Stimulated activated CD8-positive, alpha-beta memory T cell treated with anti-CD3 and anti-CD28 coated beads, Interleukin-4, amount 100 ng/mL, for 24 hours (primary cell): ENCODE measurements around the gene TSPEAR.
"Not testable (repeated sequence)": the region's sequence is repeated elsewhere in the genome, so short reads cannot be mapped to it uniquely, and the experiment has no call there.

ENCODE experiments used
- DNase-seq: peaks from one replicate; pipeline ENCODE4 v3.0.0-alpha.2; 2020; ENCODE audit warnings: low read depth

Gene TSPEAR

DNA sequence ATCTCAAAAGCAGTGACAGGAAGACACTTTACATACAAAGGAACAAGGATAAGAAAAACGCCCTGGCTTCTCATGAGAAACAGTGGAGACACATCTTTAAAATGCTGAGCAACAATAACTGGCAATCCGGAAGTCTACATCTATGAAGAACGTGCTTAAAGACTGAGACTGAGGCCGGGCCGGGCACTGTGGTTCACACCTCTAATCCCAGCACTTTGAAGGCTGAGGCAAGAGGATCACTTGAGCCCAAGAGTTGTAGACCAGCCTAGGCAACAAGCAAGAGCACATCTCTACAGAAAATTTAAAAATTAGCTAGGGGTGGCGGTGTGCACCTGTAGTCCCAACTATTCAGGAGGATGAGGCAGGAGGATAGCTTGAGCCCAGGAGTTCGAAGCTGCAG is 27.3 kb downstream of the TSPEAR start:
- DNase-seq, result no peak

GRCh38 chr21:44682580-44683151 is 28.7 kb downstream of the TSPEAR start:
- no peak for DNase-seq

DNA sequence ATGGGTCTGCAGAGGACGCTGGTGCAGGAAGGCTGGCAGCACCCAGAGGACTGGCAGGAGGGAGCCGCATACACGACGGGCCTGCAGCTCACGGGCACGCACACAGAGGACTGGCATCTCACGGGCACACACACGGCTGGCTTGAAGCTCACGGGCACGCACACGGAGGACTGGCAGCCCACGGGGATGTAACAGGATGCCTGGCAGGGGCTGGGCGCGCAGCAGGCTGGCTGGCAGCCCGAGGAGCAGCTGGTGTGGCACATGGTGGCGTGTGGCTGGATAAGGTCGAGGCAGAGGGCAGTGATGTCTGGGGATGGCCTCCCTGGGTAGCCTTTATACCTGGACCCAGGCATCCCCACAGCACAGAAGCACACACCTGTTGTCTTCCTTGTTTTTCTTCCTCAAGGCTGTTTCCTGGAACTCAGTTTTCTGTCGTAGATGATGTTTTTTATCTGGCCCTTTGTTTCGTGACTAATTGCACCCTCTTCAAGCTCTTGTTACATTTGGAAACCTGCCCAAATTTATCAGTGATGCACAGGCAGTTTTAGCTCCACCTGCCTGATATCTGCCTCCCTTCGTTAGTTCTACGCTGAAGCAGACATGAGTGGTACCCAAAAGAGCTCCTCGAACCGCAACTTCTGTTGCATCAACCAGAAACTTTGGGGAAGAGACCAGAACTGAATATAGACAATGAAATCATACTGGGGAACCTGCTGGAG is 29.4 kb downstream of the TSPEAR start, which contains the start of gene KRTAP12-1:
Gene KRTAP12-1, minus strand, starts transcription at position 303 of the 719 bp plus-strand sequence. Its CDS starts 40 bp downstream, at position 263.
- no peak for DNase-seq

- DNase-seq, result no peak
Observed at GRCh38 chr21:44681152-44681551, 30.2 kb downstream of the TSPEAR start.

DNA sequence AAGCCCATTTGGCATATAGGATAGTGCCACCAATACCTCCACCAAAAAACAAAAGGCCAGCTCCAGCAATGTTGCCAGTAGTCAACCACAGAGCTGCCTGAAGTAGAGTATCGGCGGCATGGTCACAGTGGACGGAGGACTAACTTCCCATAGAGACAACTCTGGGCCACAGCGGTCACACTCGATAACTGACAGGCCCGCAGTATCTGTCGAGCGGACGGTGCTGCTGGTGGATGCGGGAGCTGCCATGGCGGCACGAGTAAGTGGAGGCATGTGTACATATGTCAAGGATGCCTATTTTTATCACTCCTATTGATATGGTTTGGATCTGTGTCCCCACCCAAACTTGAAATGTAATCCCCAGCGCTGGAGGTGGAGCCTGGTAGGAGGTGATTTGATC is 33.5 kb downstream of the TSPEAR start:
- DNase-seq, result no peak

- DNase-seq, result no peak
Observed at GRCh38 chr21:44671911-44672310, 39.5 kb downstream of the TSPEAR start.

GRCh38 chr21:44670642-44671432 is 40.5 kb downstream of the TSPEAR start:
- DNase-seq, result no peak

DNA sequence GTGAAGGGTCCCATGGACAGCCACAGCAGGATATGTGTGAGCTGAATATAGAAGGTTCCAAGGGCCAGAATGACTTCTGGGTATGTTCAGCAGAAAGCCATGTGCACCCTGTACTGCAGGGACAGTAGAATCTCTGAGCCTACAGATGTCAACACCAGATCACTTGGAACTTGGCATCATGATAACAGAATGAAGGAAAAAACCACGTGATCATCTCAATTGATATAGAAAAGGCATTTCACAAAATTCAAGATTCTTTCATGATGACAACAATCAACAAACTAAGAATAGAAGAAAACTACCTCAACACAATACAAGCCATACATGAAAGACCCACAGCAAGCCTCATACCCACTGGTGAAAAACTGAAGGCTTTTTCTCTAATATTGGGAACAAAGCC is 43.8 kb downstream of the TSPEAR start:
- DNase-seq, result no peak

- no peak for DNase-seq
Observed at GRCh38 chr21:44666401-44667320, 44.7 kb downstream of the TSPEAR start, which contains the start of gene KRTAP12-2. TSS of gene KRTAP12-2 (minus strand) at chr21:44666927. CDS start at chr21:44666886, 41 bp downstream.

DNA sequence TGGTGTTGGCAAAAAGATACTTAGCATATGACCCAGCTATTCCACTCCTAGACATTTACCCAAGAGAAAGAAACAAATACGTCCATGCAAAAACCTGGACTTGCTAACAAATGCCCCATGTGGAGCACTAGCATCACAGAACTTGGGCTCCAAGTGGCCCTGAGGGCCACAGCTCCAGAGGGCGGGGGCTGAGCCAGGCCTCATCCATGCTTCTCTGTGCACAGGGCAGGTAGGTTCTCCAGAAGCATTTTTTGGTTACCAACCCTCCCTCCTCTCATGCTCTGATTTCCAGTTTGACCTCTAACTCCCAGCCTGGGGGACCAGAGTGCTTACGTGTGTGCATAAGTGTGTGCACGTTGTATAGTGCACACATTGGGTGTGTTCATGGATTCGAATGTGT is 46.7 kb downstream of the TSPEAR start:
- no peak for DNase-seq

GRCh38 chr21:44661567-44661966 is 49.8 kb downstream of the TSPEAR start:
- not testable (repeated sequence) for DNase-seq

DNA sequence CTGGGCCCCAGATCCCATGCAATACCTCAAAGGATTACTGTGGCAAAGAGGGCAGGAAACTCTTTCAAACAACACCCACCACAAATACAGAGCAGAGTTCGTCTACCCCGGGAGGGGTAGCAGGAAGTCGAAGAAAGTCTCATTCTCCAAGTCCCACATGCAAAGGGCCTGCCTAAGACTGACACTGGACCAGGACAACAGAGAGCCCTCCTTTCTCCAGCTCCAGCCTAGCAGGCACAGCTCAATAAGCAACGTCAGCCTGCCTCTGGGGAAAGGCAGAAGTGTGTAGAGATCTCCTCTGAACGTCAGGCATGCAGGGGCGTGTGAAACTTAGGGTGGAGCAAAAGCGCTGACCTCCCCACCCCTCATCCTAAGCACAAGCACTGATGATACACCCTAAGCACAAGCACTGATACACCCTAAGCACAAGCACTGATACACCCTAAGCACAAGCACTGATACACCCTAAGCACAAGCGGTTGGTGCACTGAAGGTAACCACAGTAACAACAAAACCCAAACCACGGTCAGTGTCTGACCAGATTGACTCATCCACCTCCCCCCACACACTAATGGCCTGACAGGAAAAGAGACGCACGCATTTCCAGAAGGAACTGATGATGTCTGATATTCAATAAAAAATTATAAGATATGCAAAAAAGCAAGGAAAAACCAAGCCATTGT is 52.3 kb downstream of the TSPEAR start:
- no peak for DNase-seq

DNA sequence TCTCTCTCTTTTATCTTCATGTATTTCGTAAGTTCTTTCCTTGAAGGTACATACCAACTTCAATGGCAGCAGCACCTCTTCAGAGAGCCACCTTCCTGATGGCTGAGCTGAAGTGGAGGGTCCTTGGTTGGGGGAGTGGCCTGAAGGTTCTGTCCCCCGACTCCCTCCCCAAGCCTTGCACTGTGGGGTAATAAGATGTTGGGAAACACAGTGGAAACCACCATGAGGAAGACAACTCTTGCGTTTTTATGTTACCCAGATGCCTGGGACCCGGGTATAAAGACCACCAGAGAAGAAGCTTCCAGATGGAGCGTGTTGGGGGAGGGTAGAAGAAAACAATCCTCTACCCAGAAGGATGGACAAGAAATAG is 52.8 kb downstream of the TSPEAR start:
- no peak for DNase-seq

DNA sequence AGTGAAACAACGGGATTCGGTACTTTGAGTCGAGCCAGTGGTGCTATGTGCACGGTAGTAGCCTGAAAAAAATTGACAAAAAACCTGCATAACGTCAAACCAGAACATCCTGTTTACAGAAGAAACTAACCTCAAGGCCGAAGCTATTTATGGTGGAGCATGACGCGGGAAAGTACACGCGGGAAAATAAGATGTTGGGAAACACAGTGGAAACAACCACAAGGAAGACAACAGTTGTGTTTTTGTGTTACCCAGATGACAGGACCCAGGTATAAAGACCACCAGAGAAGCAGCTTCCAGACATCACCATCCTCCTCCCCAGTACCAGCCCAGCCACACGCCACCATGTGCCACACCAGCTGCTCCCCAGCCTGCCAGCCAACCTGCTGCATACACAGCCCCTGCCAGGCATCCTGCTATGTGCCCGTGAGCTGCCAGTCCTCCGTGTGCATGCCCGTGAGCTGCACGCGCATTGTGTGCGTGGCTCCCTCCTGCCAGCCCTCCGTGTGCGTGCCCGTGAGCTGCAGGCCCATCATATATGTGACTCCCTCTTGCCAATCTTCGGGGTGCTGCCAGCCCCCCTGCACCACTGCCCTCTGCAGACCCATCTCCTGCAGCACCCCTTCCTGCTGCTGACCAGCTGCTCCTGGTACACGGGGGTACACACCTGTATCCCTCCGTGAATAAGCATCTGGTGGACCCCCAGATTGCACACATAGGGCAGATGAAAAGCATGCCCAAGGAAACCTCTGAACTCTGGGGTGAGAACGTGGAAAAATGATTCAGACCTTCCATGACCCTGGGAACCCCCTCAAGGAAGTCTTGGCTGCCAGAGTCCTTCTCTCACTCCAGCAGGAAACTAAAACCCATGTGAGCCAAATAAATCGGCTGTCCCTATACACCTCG is 53.5 kb downstream of the TSPEAR start, which contains the start of gene KRTAP12-3:
Gene KRTAP12-3, plus strand, starts transcription at position 298 of the 906 bp plus-strand sequence. Its CDS starts 48 bp downstream, at position 346.
- no peak for DNase-seq

DNA sequence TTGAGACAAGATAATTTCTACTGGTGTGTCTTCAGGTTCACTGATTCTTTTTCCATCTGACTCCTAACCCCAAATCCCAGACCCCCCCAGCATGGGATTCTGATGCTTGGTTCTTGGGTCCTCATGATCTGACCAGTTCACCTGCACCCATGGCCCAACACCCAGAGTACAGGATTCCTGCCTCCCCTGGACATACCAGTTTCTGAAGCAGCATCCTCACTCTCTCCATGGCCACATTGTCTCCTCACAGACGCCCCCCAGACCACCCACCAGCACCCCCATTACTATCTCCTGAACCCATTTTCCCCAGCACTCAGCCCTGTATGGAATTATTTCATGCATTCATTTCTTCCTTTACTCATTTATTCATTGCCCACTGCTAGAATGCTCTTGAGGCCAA is 54.5 kb downstream of the TSPEAR start:
- DNase-seq, result no peak

- DNase-seq, result no peak
Observed at GRCh38 chr21:44654576-44655175, 56.7 kb downstream of the TSPEAR start, which contains the start of gene KRTAP12-4. TSS of gene KRTAP12-4 (minus strand) at chr21:44654659. CDS start at chr21:44654614, 45 bp downstream.

GRCh38 chr21:44653656-44654575 is 57.5 kb downstream of the TSPEAR start:
- DNase-seq, result no peak

- DNase-seq, result no peak
Observed at GRCh38 chr21:44653123-44653522, 58.2 kb downstream of the TSPEAR start.
